H9 (cell line): Measurements from ENCODE around the gene LPIN2. TPM values are rescaled to one million over a fixed set of nuclear protein-coding genes. Genes with fewer than 3 reads are reported as not detected.

Experiments used
- DNase-seq: peaks from one replicate; pipeline ENCODE4 v3.0.0-alpha.2; 2017
- H2AFZ ChIP-seq: one replicate; pipeline ENCODE4 v1.6.1; 2013; ENCODE audit warnings: mild to moderate bottlenecking, low read length, control low read depth, moderate library complexity
- H2AK5ac ChIP-seq: 2 replicates; pipeline ENCODE4 v1.6.1; 2013; ENCODE audit warnings: low read length, control low read depth, mixed read lengths; ENCODE audit not compliant: insufficient read length
- H2BK120ac ChIP-seq: one replicate; pipeline ENCODE4 v1.6.1; 2013; ENCODE audit warnings: low read depth, mild to moderate bottlenecking, low read length, control low read depth, inconsistent platforms; ENCODE audit not compliant: poor library complexity, severe bottlenecking
- H2BK12ac ChIP-seq: 2 replicates; pipeline ENCODE4 v1.6.1; 2013; ENCODE audit warnings: low read length, control low read depth, mixed read lengths, low read depth; ENCODE audit not compliant: insufficient read length
- H2BK15ac ChIP-seq: 2 replicates; pipeline ENCODE4 v1.6.1; 2013; ENCODE audit warnings: low read depth, low read length, control low read depth
- H2BK20ac ChIP-seq: one replicate; pipeline ENCODE4 v1.6.1; 2013; ENCODE audit warnings: low read depth, mild to moderate bottlenecking, low read length, control low read depth, inconsistent platforms; ENCODE audit not compliant: poor library complexity, severe bottlenecking
- H2BK5ac ChIP-seq: 2 replicates; pipeline ENCODE4 v1.6.1; 2013; ENCODE audit warnings: low read length, control low read depth, mixed read lengths; ENCODE audit not compliant: insufficient read length
- H3K14ac ChIP-seq: 2 replicates; pipeline ENCODE4 v1.6.1; 2013; ENCODE audit warnings: low read length, control low read depth; ENCODE audit not compliant: insufficient read depth
- H3K18ac ChIP-seq: 2 replicates; pipeline ENCODE4 v1.6.1; 2013; ENCODE audit warnings: low read depth, mild to moderate bottlenecking, mixed read lengths, low read length, control low read depth; ENCODE audit not compliant: insufficient read length
- H3K23ac ChIP-seq: 2 replicates; pipeline ENCODE4 v1.6.1; 2013; ENCODE audit warnings: low read length, control low read depth, mixed read lengths, low read depth; ENCODE audit not compliant: insufficient read length
- H3K23me2 ChIP-seq: 2 replicates; pipeline ENCODE4 v1.6.1; 2013; ENCODE audit warnings: low read depth, mild to moderate bottlenecking, mixed read lengths, low read length, control low read depth; ENCODE audit not compliant: insufficient read length, poor library complexity, severe bottlenecking
- H3K27ac ChIP-seq: 2 replicates; pipeline ENCODE4 v1.5.1; 2013; ENCODE audit warnings: low read length, control low read depth, mixed read lengths, low read depth; ENCODE audit not compliant: insufficient read length
- H3K27me3 ChIP-seq: 2 replicates; pipeline ENCODE4 v1.6.1; 2013; ENCODE audit warnings: low read length, control low read depth, inconsistent platforms; ENCODE audit not compliant: insufficient read depth
- H3K4ac ChIP-seq: 2 replicates; pipeline ENCODE4 v1.6.1; 2013; ENCODE audit warnings: low read depth, mild to moderate bottlenecking, control low read depth, inconsistent platforms, low read length, moderate library complexity
- H3K4me1 ChIP-seq: 2 replicates; pipeline ENCODE4 v1.6.1; 2013; ENCODE audit warnings: low read length, control low read depth, inconsistent platforms; ENCODE audit not compliant: insufficient read depth
- H3K4me2 ChIP-seq: 2 replicates; pipeline ENCODE4 v1.6.1; 2013; ENCODE audit warnings: low read length, control low read depth, mixed read lengths; ENCODE audit not compliant: insufficient read length, insufficient read depth
- H3K56ac ChIP-seq: 2 replicates; pipeline ENCODE4 v1.6.1; 2013; ENCODE audit warnings: low read depth, mild to moderate bottlenecking, mixed read lengths, low read length, control low read depth; ENCODE audit not compliant: insufficient read length
- H3K79me1 ChIP-seq: 2 replicates; pipeline ENCODE4 v1.6.1; 2013; ENCODE audit warnings: low read depth, mild to moderate bottlenecking, moderate library complexity, low read length, control low read depth, inconsistent platforms; ENCODE audit not compliant: insufficient read depth, poor library complexity, severe bottlenecking
- H3K79me2 ChIP-seq: 2 replicates; pipeline ENCODE4 v1.6.1; 2013; ENCODE audit warnings: low read length, control low read depth, inconsistent platforms; ENCODE audit not compliant: insufficient read depth
- H3K9ac ChIP-seq: 2 replicates; pipeline ENCODE4 v1.6.1; 2013; ENCODE audit warnings: low read length, control low read depth, mixed read lengths; ENCODE audit not compliant: insufficient read length; ENCODE audit errors: extremely low read depth
- H3K9me3 ChIP-seq: one replicate; pipeline ENCODE4 v1.6.1; 2013; ENCODE audit warnings: low read depth, low read length, inconsistent platforms; ENCODE audit not compliant: control insufficient read depth
- H3T11ph ChIP-seq: one replicate; pipeline ENCODE4 v1.6.1; 2013; ENCODE audit warnings: mild to moderate bottlenecking, low read length, control low read depth, inconsistent platforms
- H4K20me1 ChIP-seq: one replicate; pipeline ENCODE4 v1.6.1; 2013; ENCODE audit not compliant: control insufficient read depth, insufficient read length, insufficient read depth
- H4K5ac ChIP-seq: 2 replicates; pipeline ENCODE4 v1.6.1; 2013; ENCODE audit warnings: low read depth, mild to moderate bottlenecking, mixed read lengths, low read length, control low read depth; ENCODE audit not compliant: insufficient read length
- H4K8ac ChIP-seq: replicated peaks from 2 replicates; pipeline ENCODE4 v1.6.1; 2013; ENCODE audit warnings: low read length, control low read depth, mixed read lengths, low read depth; ENCODE audit not compliant: insufficient read length
- H4K91ac ChIP-seq: 2 replicates; pipeline ENCODE4 v1.6.1; 2013; ENCODE audit warnings: low read depth, mild to moderate bottlenecking, moderate library complexity, mixed read lengths, low read length, control low read depth; ENCODE audit not compliant: insufficient read length
- H3K27ac Mint-ChIP-seq, 3 experiments: 2 replicates in 2 of 3; 3 replicates in 1 of 3; pipeline ENCODE4 v1.8.0; 2020 to 2021; ENCODE audit warnings: mixed read lengths in 3 of 3, mild to moderate bottlenecking in 1 of 3, moderate library complexity in 1 of 3
- H3K27me3 Mint-ChIP-seq: 2 replicates; pipeline ENCODE4 v1.8.0; 2021; ENCODE audit warnings: low read depth, mild to moderate bottlenecking, moderate library complexity, mixed read lengths
- H3K36me3 Mint-ChIP-seq, 3 experiments: 2 replicates in 2 of 3; 3 replicates in 1 of 3; pipeline ENCODE4 v1.8.0; 2020 to 2021; ENCODE audit warnings: low read depth in 3 of 3, mixed read lengths in 3 of 3; ENCODE audit not compliant: insufficient read depth in 1 of 3
- H3K4me1 Mint-ChIP-seq, 2 experiments: 2 replicates each; pipeline ENCODE4 v1.8.0; 2020; ENCODE audit warnings: mixed read lengths in 2 of 2
- H3K4me3 Mint-ChIP-seq, 2 experiments: 2 replicates in 1 of 2; 3 replicates in 1 of 2; pipeline ENCODE4 v1.8.0; 2020 to 2021; ENCODE audit warnings: mild to moderate bottlenecking in 2 of 2, mixed read lengths in 2 of 2, moderate library complexity in 1 of 2
- H3K9me3 Mint-ChIP-seq, 2 experiments: 2 replicates in 1 of 2; 3 replicates in 1 of 2; pipeline ENCODE4 v1.8.0; 2020; ENCODE audit warnings: mild to moderate bottlenecking in 2 of 2, mixed read lengths in 2 of 2, moderate library complexity in 1 of 2
- CTCF ChIP-seq: fragments of 200-600 bp; sonication (generic); conservative IDR thresholded peaks from 3 replicates; pipeline ENCODE4 v1.8.0; 2021; ENCODE audit warnings: antibody characterized with exemption, mild to moderate bottlenecking
- WGBS: extraction: QIAGEN DNeasy Blood & Tissue Kit; methylation state at CpG from one replicate; pipeline ENCODE4 v1.1.7; 2013; ENCODE audit warnings: missing lambda C conversion rate, low lambda C conversion rate, mixed read lengths; ENCODE audit not compliant: insufficient read length; ENCODE audit errors: extremely low coverage; 5-methylcytosine and 5-hydroxymethylcytosine counted together
- total RNA-seq: library from RNA; stranded (reverse); gene quantifications from 2 replicates; pipeline ENCODE4 v1.2.1, GENCODE V29; 2021

Gene LPIN2
- total RNA-seq, 1 experiment from 2014 or later = 9.2 TPM

GRCh38 chr18:3048820-3049349 lies 35.9 kb upstream of the LPIN2 start:
- Histone ChIP-seq H3K56ac (no peak overlapping the region), H4K20me1 (no peaks in the 10 kb centered on the region), H4K5ac (no peak overlapping the region), H3K27me3 (no peaks in the 10 kb centered on the region), H4K91ac (no peak overlapping the region), H2BK20ac (no peak overlapping the region), H2BK120ac (no peak overlapping the region), H2BK12ac (no peak overlapping the region), H3K79me1 (no peaks in the 10 kb centered on the region), H3K4me1 (no peaks in the 10 kb centered on the region), H2AK5ac (no peak overlapping the region), H3K9me3 (no peaks in the 10 kb centered on the region), H2BK5ac (no peak overlapping the region), H3T11ph (no peak overlapping the region), H3K4ac (no peak overlapping the region), H2BK15ac (no peak overlapping the region), H3K4me2 (no peak overlapping the region), H2AFZ (no peak overlapping the region), H3K14ac (no peak overlapping the region), H3K27ac (no peak overlapping the region), H3K18ac (no peak overlapping the region), H3K9ac (no peak overlapping the region), H3K79me2 (no peaks in the 10 kb centered on the region), H4K8ac (no peak overlapping the region), H3K23me2 (no peaks in the 10 kb centered on the region), H3K23ac (no peak overlapping the region)
- no peak for TF ChIP-seq CTCF
- Mint-ChIP-seq H3K27me3 (no peaks in the 10 kb centered on the region; the same call in 1 of the 2 replicates), H3K9me3 (peaks cover 8 to 10% of the 10 kb centered on the region in 2 experiments; a peak in 3 of 5 replicates), H3K4me3 (no peak overlapping the region), H3K4me1 (peaks cover 23 to 30% of the 10 kb centered on the region in 2 experiments), H3K36me3 (peaks cover 0 to 9% (median 0%) of the 10 kb centered on the region in 3 experiments; a peak in 4 of 7 replicates), H3K27ac (no peak overlapping the region)
- WGBS = no CpG with 5 or more reads among the region's 3 CpGs
- DNase-seq = no peak
